ENCODE results near the gene GPC2.
A peak's percentile ranks its signal among the peaks of the same experiment; 100 is the strongest.

The GPC2 gene

DNA sequence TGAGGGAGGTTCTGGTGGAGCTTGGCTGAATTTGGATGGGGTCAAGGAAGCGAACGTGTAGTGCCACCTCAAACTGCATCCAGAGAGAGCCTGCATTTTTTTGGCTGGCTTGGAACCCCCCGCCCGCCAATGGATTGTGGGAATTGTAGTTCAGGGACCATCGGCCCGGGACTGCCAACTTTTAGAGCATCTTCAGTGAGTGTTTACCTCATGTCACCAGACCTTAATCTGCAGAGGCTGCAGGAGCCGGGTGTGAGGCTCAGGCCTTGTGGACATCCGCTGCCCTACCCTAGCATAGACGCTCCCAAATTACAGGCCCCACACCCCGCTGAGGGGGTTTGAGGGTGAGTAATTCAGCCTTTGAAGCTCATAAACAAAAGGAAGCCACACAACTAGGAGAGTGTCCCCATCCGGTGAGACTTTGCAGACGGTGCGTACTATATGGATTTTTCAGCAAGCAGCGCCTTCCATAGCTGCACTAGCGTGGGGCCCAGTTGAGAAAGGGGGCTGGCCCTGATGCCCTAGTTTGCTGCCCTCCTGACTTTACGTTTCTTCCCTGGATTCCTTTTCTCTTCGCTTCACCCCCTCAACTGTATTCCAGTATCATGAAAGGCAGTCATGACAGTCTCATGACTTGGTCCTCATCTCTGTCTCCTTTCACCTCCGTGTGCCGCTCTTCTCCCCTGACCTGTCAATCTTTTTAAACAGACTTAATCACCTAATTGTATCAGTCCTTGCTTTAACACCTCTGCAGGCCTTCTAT, 57.0 kb downstream of the GPC2 start:
- peak; percentile 80 for DNase-seq
